PC-3 (cell line): ENCODE data around the gene KCTD16. TPM values are rescaled to one million over a fixed set of nuclear protein-coding genes. Genes with fewer than 3 reads are reported as not detected.

Experiments used
- ATAC-seq: fragments of 200-7000 bp; cut with Tn5 transposase; 2 replicates; pipeline ENCODE4 v1.9.1; 2020; ENCODE audit warnings: mild to moderate bottlenecking, moderate library complexity
- BruUV-seq: library from RNA; stranded (reverse); fragments of 400-500 nt; replicated peaks from 2 replicates; lab custom pipeline; 2021; lab: Mats Ljungman, UMichigan
- CTCF ChIA-PET: fragments of 300-600 bp; sonication (Branson Sonifier 250); formaldehyde crosslinking; loops from one replicate; lab custom pipeline; 2022; ENCODE audit warnings: antibody characterized with exemption; lab: Charles Lee
- POLR2A ChIA-PET: fragments of 300-600 bp; sonication (Branson Sonifier 250); formaldehyde crosslinking; loops from one replicate; lab custom pipeline; 2022; ENCODE audit warnings: antibody characterized with exemption; ENCODE audit not compliant: unreplicated experiment; lab: Charles Lee
- DNase-seq: peaks from one replicate; pipeline ENCODE4 v3.0.0-alpha.2; 2015
- H2AFZ ChIP-seq: fragments of 300-600 bp; sonication (generic); 2 replicates; pipeline ENCODE4 v1.6.0; 2016; ENCODE audit warnings: antibody characterized with exemption, low read length
- H3F3A ChIP-seq: fragments of 300-600 bp; sonication (generic); one replicate; pipeline ENCODE4 v1.6.0; 2017; ENCODE audit warnings: antibody characterized with exemption, low read length, control low read depth, mild to moderate bottlenecking; ENCODE audit not compliant: unreplicated experiment
- H3K27ac ChIP-seq: fragments of 300-600 bp; sonication (generic); 2 replicates; pipeline ENCODE4 v1.5.1; 2016; ENCODE audit warnings: mild to moderate bottlenecking, low read length
- H3K27me3 ChIP-seq: fragments of 300-600 bp; sonication (generic); 2 replicates; pipeline ENCODE4 v1.6.1; 2016; ENCODE audit warnings: low read length, mixed read lengths
- H3K36me3 ChIP-seq: fragments of 300-600 bp; sonication (generic); 2 replicates; pipeline ENCODE4 v1.6.1; 2016; ENCODE audit warnings: low read depth, mixed run types, low read length, mixed read lengths
- H3K4me1 ChIP-seq: fragments of 300-600 bp; sonication (generic); 2 replicates; pipeline ENCODE4 v1.5.1; 2016; ENCODE audit warnings: low read length; ENCODE audit not compliant: insufficient read depth
- H3K4me2 ChIP-seq: fragments of 300-600 bp; sonication (generic); 2 replicates; pipeline ENCODE4 v1.6.0; 2016; ENCODE audit warnings: low read length
- H3K4me3 ChIP-seq: fragments of 300-600 bp; sonication (generic); 2 replicates; pipeline ENCODE4 v1.5.1; 2016; ENCODE audit warnings: mild to moderate bottlenecking, low read length, mixed read lengths
- H3K79me2 ChIP-seq: fragments of 300-600 bp; sonication (generic); 2 replicates; pipeline ENCODE4 v1.6.1; 2017; ENCODE audit warnings: low read length, mixed read lengths
- H3K9ac ChIP-seq: fragments of 300-600 bp; sonication (generic); 2 replicates; pipeline ENCODE4 v1.6.0; 2016; ENCODE audit warnings: mild to moderate bottlenecking, low read length
- H3K9me2 ChIP-seq: fragments of 300-600 bp; sonication (generic); replicated peaks from 2 replicates; pipeline ENCODE4 v1.6.1; 2016; ENCODE audit warnings: mixed run types, low read length, mixed read lengths
- H3K9me3 ChIP-seq: fragments of 300-600 bp; sonication (generic); 2 replicates; pipeline ENCODE4 v1.6.1; 2016; ENCODE audit warnings: low read length, mixed read lengths
- H4K20me1 ChIP-seq: fragments of 300-600 bp; sonication (generic); 2 replicates; pipeline ENCODE4 v1.6.1; 2016; ENCODE audit warnings: low read length, mixed read lengths
- EZH2 ChIP-seq: fragments of 300-600 bp; sonication (generic); IDR thresholded peaks from one replicate; pipeline ENCODE4 v1.6.1; 2017; ENCODE audit warnings: antibody characterized with exemption, mild to moderate bottlenecking, low read length; ENCODE audit not compliant: unreplicated experiment
- EZH2phosphoT487 ChIP-seq: fragments of 300-600 bp; sonication (generic); IDR thresholded peaks from 2 replicates; pipeline ENCODE4 v1.6.1; 2018; ENCODE audit warnings: mild to moderate bottlenecking, antibody characterized with exemption, low read length, borderline replicate concordance
- intact Hi-C: fragments of 100-400 bp; cut with micrococcal nuclease; formaldehyde crosslinking; loops from 2 replicates; pipeline ENCODE4 v1.9.0; 2023
- total RNA-seq: library from RNA; depleted of rRNA; stranded (reverse); fragments of >200 nt; gene quantifications from 2 replicates; pipeline ENCODE4 v1.2.3, GENCODE V29; 2014
- TF ChIP-seq, protein P1 (sequence below): fragments of 300-600 bp; sonication (generic); conservative IDR thresholded peaks from 2 replicates; pipeline ENCODE4 v1.5.1; 2017; ENCODE audit warnings: antibody characterized with exemption, low read depth, mild to moderate bottlenecking, low read length

KCTD16 gene
- total RNA-seq, 1 experiment from 2014 or later = not detected

GRCh38 chr5:144134194-144134826, 36.4 kb upstream of the KCTD16 start:
- TF ChIP-seq EZH2phosphoT487 = no peak
- TF ChIP-seq, protein P1, sequence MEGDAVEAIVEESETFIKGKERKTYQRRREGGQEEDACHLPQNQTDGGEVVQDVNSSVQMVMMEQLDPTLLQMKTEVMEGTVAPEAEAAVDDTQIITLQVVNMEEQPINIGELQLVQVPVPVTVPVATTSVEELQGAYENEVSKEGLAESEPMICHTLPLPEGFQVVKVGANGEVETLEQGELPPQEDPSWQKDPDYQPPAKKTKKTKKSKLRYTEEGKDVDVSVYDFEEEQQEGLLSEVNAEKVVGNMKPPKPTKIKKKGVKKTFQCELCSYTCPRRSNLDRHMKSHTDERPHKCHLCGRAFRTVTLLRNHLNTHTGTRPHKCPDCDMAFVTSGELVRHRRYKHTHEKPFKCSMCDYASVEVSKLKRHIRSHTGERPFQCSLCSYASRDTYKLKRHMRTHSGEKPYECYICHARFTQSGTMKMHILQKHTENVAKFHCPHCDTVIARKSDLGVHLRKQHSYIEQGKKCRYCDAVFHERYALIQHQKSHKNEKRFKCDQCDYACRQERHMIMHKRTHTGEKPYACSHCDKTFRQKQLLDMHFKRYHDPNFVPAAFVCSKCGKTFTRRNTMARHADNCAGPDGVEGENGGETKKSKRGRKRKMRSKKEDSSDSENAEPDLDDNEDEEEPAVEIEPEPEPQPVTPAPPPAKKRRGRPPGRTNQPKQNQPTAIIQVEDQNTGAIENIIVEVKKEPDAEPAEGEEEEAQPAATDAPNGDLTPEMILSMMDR = no peak
- intact Hi-C loops = no loop called here
- ChIA-PET POLR2A (no interaction called here), CTCF (no interaction called here)
- Histone ChIP-seq H3K36me3 (no peaks in the 10 kb centered on the region), H3K9me2 (no peaks in the 10 kb centered on the region), H3F3A (no peaks in the 10 kb centered on the region), H3K4me2 (no peak overlapping the region), H4K20me1 (no peaks in the 10 kb centered on the region), H3K4me3 (no peak overlapping the region), H3K9ac (no peak overlapping the region), H3K27ac (no peak overlapping the region), H3K79me2 (no peaks in the 10 kb centered on the region), H3K27me3 (no peaks in the 10 kb centered on the region), H2AFZ (no peak overlapping the region), H3K9me3 (no peaks in the 10 kb centered on the region), H3K4me1 (no peaks in the 10 kb centered on the region)
- no peak for DNase-seq
- BruUV-seq = no TSS peak
- ATAC-seq = no peak

DNA sequence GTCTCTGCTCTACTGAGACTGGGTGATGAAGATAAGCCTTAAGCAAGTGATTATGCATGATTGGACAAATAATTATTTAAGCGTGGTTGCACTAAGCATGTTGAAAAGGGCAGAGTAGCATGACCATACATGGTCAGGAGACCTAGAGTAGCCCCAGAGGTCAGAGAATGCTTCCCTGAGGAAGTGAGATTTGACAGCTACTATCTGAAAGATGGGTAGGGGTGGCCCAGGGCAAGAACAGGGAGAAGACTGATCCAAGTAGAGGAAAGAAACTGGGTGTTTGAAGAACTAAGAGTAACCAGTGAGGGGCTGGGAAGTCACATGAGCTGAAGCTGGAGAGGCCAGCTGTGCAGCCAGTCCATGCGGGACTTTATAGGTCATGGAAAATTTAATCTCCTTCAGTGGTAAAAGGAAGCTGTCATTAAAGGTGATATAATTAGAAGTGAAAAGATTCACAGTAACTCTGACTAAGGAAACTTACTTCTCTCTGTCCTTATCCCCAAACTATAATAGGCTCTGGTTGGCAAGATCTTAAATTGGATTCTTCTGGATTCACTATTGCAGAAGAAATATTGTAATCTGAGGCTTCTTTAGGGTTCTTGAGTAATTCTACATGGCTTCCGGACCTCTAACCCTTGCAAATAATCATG, 35.4 kb upstream of the KCTD16 start:
- CTCF ChIA-PET = no interaction called here
- BruUV-seq = no TSS peak
- DNase-seq (no peak), ATAC-seq (no peak)
- Histone ChIP-seq H3K9ac (no peak overlapping the region), H3K4me2 (no peak overlapping the region), H3K9me3 (no peaks in the 10 kb centered on the region), H3K4me1 (no peaks in the 10 kb centered on the region), H3F3A (no peaks in the 10 kb centered on the region), H3K27ac (no peak overlapping the region), H4K20me1 (no peaks in the 10 kb centered on the region), H3K4me3 (no peak overlapping the region), H3K79me2 (no peaks in the 10 kb centered on the region), H2AFZ (no peak overlapping the region), H3K27me3 (no peaks in the 10 kb centered on the region), H3K36me3 (no peaks in the 10 kb centered on the region), H3K9me2 (no peaks in the 10 kb centered on the region)
- intact Hi-C loops = no loop called here
- POLR2A ChIA-PET = no interaction called here
- TF ChIP-seq, protein P1 = no peak
- TF ChIP-seq EZH2 (no peak), EZH2phosphoT487 (no peak)

DNA sequence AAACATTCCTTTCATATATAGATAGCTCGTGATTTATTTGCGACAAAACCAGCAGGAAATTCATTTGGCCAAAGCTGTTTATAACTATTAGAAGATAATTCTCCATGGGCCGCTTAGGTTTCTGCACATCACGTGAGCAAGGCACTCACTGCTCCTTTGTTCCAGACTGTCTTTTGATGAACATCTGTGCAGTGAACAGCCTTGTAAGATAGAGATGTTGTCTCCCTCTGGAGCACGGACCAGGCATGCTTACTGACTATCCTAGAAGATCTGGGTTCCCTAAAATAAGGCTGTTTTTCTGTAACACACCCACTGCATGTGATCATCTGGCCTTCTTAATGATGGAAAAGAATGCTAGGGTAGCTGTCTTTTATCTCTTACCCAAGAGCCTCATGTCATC, 31.1 kb upstream of the KCTD16 start:
- BruUV-seq = no TSS peak
- no peaks in the 10 kb centered on the region for H3K9me2 ChIP-seq
- CTCF ChIA-PET = interaction anchor here (0.6 kb wide), 1 partner anchor 1075 kb away, joined by 6 read pairs; no protein-coding TSS in a partner anchor

More for the DNA sequence above, 31.1 kb upstream of the KCTD16 start:
- intact Hi-C loops = no loop called here
- no peak overlapping the region for H2AFZ ChIP-seq
- H3K4me3 ChIP-seq = no peak overlapping the region
- DNase-seq (no peak), ATAC-seq (no peak)
- no peaks in the 10 kb centered on the region for H4K20me1 ChIP-seq
- H3K4me1 ChIP-seq = peaks cover 7% of the 10 kb centered on the region; the same call in 1 of the 2 replicates
- H3K27ac ChIP-seq = no peak overlapping the region
- no peaks in the 10 kb centered on the region for H3K79me2 ChIP-seq
- H3K9ac ChIP-seq = no peak overlapping the region
- POLR2A ChIA-PET = no interaction called here
- H3K36me3 ChIP-seq = no peaks in the 10 kb centered on the region
- H3K27me3 ChIP-seq = no peaks in the 10 kb centered on the region
- no peak overlapping the region for H3K4me2 ChIP-seq
- TF ChIP-seq EZH2 (no peak), EZH2phosphoT487 (no peak)
- TF ChIP-seq, protein P1 = no peak
- no peaks in the 10 kb centered on the region for H3K9me3 ChIP-seq
- no peaks in the 10 kb centered on the region for H3F3A ChIP-seq
